Fibroblast of pulmonary artery (primary cell): ENCODE data around the gene OTX2.

Experiments
- DNase-seq: peaks from one replicate; pipeline ENCODE4 v3.0.0-alpha.2; 2010; ENCODE audit warnings: low read depth
- H3K4me3 ChIP-seq: replicated peaks from 2 replicates; pipeline ENCODE4 v1.5.1; 2011; ENCODE audit warnings: low read depth, mild to moderate bottlenecking, control low read depth, low read length, moderate library complexity
- CTCF ChIP-seq: IDR thresholded peaks from 2 replicates; pipeline ENCODE4 v1.5.1; 2011; ENCODE audit warnings: mild to moderate bottlenecking, control low read depth, low read length, inconsistent platforms; ENCODE audit errors: missing control alignments

The OTX2 gene

GRCh38 chr14:56844406-56845002 lies 34.2 kb upstream of the OTX2 start:
- DNase-seq = no peak
- TF ChIP-seq CTCF = no peak

GRCh38 chr14:56841611-56842010 lies 31.3 kb upstream of the OTX2 start:
- no peak for TF ChIP-seq CTCF
- no peak for DNase-seq
- no peak overlapping the region for H3K4me3 ChIP-seq

More at GRCh38 chr14:56844406-56845002, 34.2 kb upstream of the OTX2 start:
- no peak overlapping the region for H3K4me3 ChIP-seq

GRCh38 chr14:56840221-56840620 lies 29.9 kb upstream of the OTX2 start:
- DNase-seq = no peak
- no peak for TF ChIP-seq CTCF
- H3K4me3 ChIP-seq = no peak overlapping the region

- DNase-seq = no peak
- no peak for TF ChIP-seq CTCF
- no peak overlapping the region for H3K4me3 ChIP-seq
Observed at GRCh38 chr14:56829151-56829550, 18.9 kb upstream of the OTX2 start.

- TF ChIP-seq CTCF = no peak
- DNase-seq = no peak
- H3K4me3 ChIP-seq = no peak overlapping the region
Observed at GRCh38 chr14:56826214-56826613, 15.9 kb upstream of the OTX2 start.

GRCh38 chr14:56821805-56822610 lies 11.7 kb upstream of the OTX2 start:
- H3K4me3 ChIP-seq = no peak overlapping the region
- TF ChIP-seq CTCF = no peak
- DNase-seq = no peak
